HG03159 (cell line): ENCODE results near the gene PSMB3.

Source experiments
- ATAC-seq: cut with Tn5 transposase; IDR thresholded peaks from one replicate; pipeline ENCODE4 v1.9.1; 2021; ENCODE audit warnings: mild to moderate bottlenecking, moderate library complexity; ENCODE audit not compliant: unreplicated experiment

PSMB3 gene

GRCh38 chr17:38733282-38733981 is 19.1 kb upstream of the PSMB3 start:
- no peak for ATAC-seq

- no peak for ATAC-seq
These were observed 18.3 kb upstream of the PSMB3 start for GRCh38 chr17:38733982-38734973.

GRCh38 chr17:38735161-38735997 is 17.2 kb upstream of the PSMB3 start:
- ATAC-seq: no peak

GRCh38 chr17:38738007-38738662 is 14.4 kb upstream of the PSMB3 start:
- no peak for ATAC-seq

- ATAC-seq: no peak
These were observed 13.9 kb upstream of the PSMB3 start for GRCh38 chr17:38738686-38739085.

- ATAC-seq: no peak
These were observed 13.2 kb upstream of the PSMB3 start for GRCh38 chr17:38739305-38739704.

GRCh38 chr17:38740044-38740443 is 12.5 kb upstream of the PSMB3 start:
- ATAC-seq: no peak

GRCh38 chr17:38740806-38741205 is 11.7 kb upstream of the PSMB3 start:
- ATAC-seq: no peak

- ATAC-seq: no peak
These were observed 11.1 kb upstream of the PSMB3 start for GRCh38 chr17:38741461-38741860.

- ATAC-seq: no peak
These were observed 10.6 kb upstream of the PSMB3 start for GRCh38 chr17:38741921-38742410.

- ATAC-seq: no peak
These were observed 9.9 kb upstream of the PSMB3 start for GRCh38 chr17:38742411-38743308.

GRCh38 chr17:38743556-38744171 is 8.9 kb upstream of the PSMB3 start:
- ATAC-seq: no peak

- no peak for ATAC-seq
These were observed 7.0 kb upstream of the PSMB3 start for GRCh38 chr17:38745545-38745944.

GRCh38 chr17:38746004-38746848 is 6.3 kb upstream of the PSMB3 start:
- ATAC-seq: no peak

- no peak for ATAC-seq
These were observed 5.6 kb upstream of the PSMB3 start for GRCh38 chr17:38746849-38747462.

GRCh38 chr17:38747463-38748148 is 4.9 kb upstream of the PSMB3 start:
- no peak for ATAC-seq
